BLaER1 (cell line): ENCODE measurements around the gene TMPRSS6.
A peak's percentile ranks its signal among the peaks of the same experiment; 100 is the strongest.

Experiments
- H3K27ac ChIP-seq: shearing (Covaris generic); formaldehyde crosslinking; 2 replicates; pipeline ENCODE4 v1.8.1; 2022
- H3K27me3 ChIP-seq: shearing (Covaris generic); formaldehyde crosslinking; 2 replicates; pipeline ENCODE4 v1.8.1; 2022
- H3K36me3 ChIP-seq: shearing (Covaris generic); formaldehyde crosslinking; 2 replicates; pipeline ENCODE4 v1.8.1; 2022
- H3K4me1 ChIP-seq: shearing (Covaris generic); formaldehyde crosslinking; 2 replicates; pipeline ENCODE4 v1.8.1; 2022
- H3K4me2 ChIP-seq: shearing (Covaris generic); formaldehyde crosslinking; 2 replicates; pipeline ENCODE4 v1.8.1; 2022
- H3K4me3 ChIP-seq: shearing (Covaris generic); formaldehyde crosslinking; 2 replicates; pipeline ENCODE4 v1.8.1; 2022
- H3K9ac ChIP-seq: shearing (Covaris generic); formaldehyde crosslinking; 2 replicates; pipeline ENCODE4 v1.8.1; 2022
- H3K9me3 ChIP-seq: shearing (Covaris generic); formaldehyde crosslinking; 2 replicates; pipeline ENCODE4 v1.8.1; 2022
- H4K20me1 ChIP-seq: shearing (Covaris generic); formaldehyde crosslinking; 2 replicates; pipeline ENCODE4 v1.8.1; 2022
- Cebpa-rat ChIP-seq: shearing (Covaris generic); IDR thresholded peaks from 2 replicates; pipeline ENCODE4 v1.8.1; 2022

TMPRSS6 gene

DNA sequence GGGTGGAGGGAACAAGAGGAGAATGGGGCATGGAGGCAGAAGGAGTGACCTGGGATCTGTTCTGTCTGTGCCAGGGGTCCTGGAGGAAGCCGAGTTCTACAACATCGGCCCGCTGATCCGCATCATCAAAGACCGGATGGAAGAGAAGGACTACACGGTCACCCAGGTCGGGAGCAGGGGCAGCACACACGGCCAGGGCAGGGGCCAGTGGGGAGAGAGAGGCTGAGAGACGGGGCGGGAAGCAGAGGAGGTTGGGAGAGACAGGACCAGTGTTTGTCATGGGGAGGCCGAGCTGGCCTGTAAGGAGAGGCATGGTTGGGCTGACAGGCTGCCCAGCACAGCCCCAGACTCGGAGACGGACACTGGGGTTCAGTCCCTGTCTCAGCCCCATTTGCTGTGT, 53.3 kb downstream of the TMPRSS6 start:
- Histone ChIP-seq H3K4me2 (no peak overlapping the region), H3K36me3 (peaks cover 67% of the 10 kb centered on the region)

DNA sequence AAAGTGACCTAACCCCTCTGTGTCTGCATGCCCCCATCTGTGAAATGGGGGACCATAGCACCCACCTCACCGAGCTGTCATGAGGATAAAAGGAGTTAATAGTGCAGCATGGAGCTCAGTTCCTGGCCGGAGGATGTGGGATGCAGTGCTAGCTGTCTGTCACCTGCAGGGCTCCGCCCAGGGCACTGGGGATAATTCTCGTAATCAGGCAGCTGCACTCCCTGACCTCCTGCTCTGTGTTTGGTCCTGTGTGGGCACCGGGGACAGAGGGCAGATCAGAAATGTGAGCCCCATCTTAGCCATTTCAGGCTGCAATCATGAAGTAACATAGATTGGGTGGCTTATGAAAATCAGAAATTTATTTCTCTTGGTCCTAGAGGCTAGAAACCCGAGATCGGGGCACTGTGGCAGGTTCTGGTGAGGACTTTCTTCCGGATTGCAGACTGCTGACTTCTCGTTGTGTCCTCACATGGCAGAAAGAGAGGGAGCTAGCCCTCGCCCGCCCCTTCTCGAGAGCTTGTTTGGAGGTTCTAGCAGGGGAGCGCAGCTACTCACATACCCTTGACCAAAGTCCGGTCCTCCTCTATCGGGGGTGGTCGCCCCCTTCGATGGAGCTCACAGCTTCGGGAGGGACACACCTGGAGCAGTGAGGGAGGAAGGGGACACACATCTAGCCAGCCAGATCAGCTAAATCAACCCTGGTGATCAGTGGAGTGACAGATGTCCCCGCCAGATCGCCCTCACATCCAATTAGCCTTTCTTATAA, 54.7 kb downstream of the TMPRSS6 start:
- H3K4me1 ChIP-seq: peaks cover 56% of the 10 kb centered on the region
- no peaks in the 10 kb centered on the region for H3K9me3 ChIP-seq
- 0 out of 2 replicates have a peak, but pooled peaks cover 25% of the 10 kb centered on the region for H4K20me1 ChIP-seq
- H3K9ac ChIP-seq: 0 out of 2 replicates have a peak overlapping the region, but pooled peaks have one; percentile 49
- H3K4me2 ChIP-seq: peak overlapping the region; percentile 93
- no peak overlapping the region for H3K27ac ChIP-seq
- H3K27me3 ChIP-seq: no peaks in the 10 kb centered on the region
- peaks cover 56% of the 10 kb centered on the region for H3K36me3 ChIP-seq
- no peak for TF ChIP-seq Cebpa-rat
- no peak overlapping the region for H3K4me3 ChIP-seq

More for the DNA sequence above, 53.3 kb downstream of the TMPRSS6 start:
- Histone ChIP-seq H3K27ac (no peak overlapping the region), H3K9me3 (no peaks in the 10 kb centered on the region), H3K4me1 (peaks cover 60% of the 10 kb centered on the region), H4K20me1 (0 out of 2 replicates have a peak, but pooled peaks cover 25% of the 10 kb centered on the region), H3K9ac (no peak overlapping the region), H3K27me3 (no peaks in the 10 kb centered on the region), H3K4me3 (no peak overlapping the region)
- no peak for TF ChIP-seq Cebpa-rat

DNA sequence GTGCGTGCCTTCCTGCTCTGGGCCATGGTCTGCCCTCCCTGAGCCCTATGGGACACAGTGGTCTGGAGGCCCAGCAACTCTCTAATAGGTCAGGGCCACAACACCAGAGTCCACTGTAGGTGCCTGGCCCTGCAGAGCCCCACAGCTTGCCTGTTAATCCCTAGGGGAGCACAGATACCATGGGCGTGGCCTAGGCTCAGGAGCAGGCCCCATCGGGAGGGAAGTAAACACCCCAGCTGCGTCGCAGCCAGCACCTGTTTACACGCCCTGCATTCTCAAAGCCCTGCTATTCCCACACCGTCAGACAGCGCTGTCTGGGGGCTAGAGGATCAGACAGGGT, 55.5 kb downstream of the TMPRSS6 start:
- Histone ChIP-seq H3K4me2 (peak overlapping the region; percentile 93), H3K27ac (no peak overlapping the region), H3K9ac (peak overlapping the region; percentile 49; the same call in 1 of the 2 replicates), H3K36me3 (peaks cover 49% of the 10 kb centered on the region), H3K27me3 (no peaks in the 10 kb centered on the region), H3K4me3 (no peak overlapping the region), H3K4me1 (peaks cover 51% of the 10 kb centered on the region), H4K20me1 (0 out of 2 replicates have a peak, but pooled peaks cover 25% of the 10 kb centered on the region), H3K9me3 (no peaks in the 10 kb centered on the region)
- no peak for TF ChIP-seq Cebpa-rat

DNA sequence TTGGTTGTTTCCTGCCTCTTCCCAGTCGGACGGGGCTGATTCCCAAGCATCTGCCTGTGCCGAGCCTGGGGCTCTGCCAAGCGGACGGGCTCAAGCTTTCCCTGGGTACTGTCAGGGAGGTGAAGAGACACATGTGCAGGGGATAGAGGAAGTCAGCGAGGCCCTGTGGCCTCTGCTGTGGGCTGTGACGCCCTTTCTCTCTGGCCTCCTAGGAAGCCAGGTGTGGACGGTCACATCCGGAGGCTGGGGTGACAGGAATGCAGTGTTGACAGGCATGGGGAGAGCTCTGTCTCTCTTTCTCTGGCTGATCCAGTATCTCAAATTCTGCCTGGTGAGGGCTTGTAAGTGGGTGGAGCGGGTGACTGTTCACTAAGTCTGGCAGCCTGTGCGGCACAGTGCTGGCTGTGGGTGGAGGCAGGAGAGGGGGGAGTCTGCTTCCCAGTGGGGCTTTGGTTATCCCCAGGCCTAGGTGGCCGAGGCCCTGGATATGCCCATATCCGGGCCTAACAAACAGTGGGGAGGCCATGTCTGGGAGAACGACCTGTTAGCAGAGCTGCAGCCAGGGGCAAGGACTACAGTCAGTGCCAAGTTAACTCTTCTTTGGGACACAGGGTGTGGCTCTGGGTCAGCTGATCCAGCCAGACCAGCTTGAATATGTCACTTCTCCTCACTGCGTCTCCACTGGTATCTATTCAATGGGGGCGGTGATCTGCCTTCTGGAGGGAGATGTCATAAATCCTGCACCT, 56.0 kb downstream of the TMPRSS6 start:
- H3K4me1 ChIP-seq: peaks cover 51% of the 10 kb centered on the region
- peaks cover 43% of the 10 kb centered on the region for H3K36me3 ChIP-seq
- 0 out of 2 replicates have a peak, but pooled peaks cover 25% of the 10 kb centered on the region for H4K20me1 ChIP-seq
- no peak for TF ChIP-seq Cebpa-rat
- no peak overlapping the region for H3K4me3 ChIP-seq
- H3K9ac ChIP-seq: peak overlapping the region; percentile 49; the same call in 1 of the 2 replicates
- no peaks in the 10 kb centered on the region for H3K27me3 ChIP-seq
- H3K4me2 ChIP-seq: peak overlapping the region; percentile 93
- H3K9me3 ChIP-seq: no peaks in the 10 kb centered on the region
- H3K27ac ChIP-seq: no peak overlapping the region; the same call in 1 of the 2 replicates

DNA sequence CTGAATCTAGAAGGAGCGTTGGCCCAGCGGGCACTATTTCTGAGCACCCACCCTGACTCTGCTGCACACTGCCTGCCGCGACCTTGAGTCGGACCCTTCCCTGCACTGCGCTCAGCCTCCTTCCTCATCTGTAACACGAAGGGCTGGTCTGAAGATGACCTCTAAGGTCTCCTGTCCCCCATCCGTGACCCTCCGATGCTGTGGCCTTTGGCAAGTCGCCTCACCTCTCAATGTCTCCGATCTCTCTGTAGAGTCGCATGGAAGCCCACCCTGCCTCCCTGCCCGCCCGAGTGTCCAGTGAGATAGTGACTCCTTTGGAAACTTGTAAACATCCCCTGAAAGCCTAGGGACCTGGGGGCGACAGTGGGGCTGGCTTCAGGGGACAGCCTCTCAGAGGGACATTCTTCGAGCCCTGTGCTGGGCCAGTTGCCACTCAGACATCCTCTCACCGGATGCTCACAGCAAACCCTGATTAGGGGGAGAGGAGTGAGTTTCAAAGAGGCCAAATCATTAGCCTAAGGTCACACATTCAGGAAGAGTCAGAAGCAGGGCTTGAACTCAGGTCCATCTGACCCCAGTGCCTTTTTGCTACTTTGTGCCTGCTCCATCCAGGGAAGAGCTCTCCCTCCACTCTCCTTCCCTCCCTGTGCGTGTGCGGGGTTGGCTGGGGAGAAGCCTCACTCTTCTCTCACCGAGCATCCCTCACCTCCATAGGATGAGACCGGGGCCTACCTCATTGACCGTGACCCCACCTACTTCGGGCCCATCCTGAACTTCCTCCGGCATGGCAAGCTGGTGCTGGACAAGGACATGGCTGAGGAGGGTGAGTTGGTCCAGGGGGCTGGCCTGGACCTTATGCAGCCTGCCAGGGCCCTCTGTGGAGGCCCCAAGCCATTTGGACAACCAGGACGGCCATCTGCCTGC, 56.9 kb downstream of the TMPRSS6 start:
- Histone ChIP-seq H3K4me1 (peaks cover 51% of the 10 kb centered on the region), H3K4me3 (peak overlapping the region; percentile 88), H3K4me2 (peak overlapping the region; percentile 93), H3K36me3 (peaks cover 35% of the 10 kb centered on the region), H3K27me3 (no peaks in the 10 kb centered on the region), H3K9me3 (no peaks in the 10 kb centered on the region), H3K9ac (peak overlapping the region; percentile 79), H4K20me1 (0 out of 2 replicates have a peak, but pooled peaks cover 25% of the 10 kb centered on the region), H3K27ac (no peak overlapping the region; the same call in 1 of the 2 replicates)
- no peak for TF ChIP-seq Cebpa-rat

DNA sequence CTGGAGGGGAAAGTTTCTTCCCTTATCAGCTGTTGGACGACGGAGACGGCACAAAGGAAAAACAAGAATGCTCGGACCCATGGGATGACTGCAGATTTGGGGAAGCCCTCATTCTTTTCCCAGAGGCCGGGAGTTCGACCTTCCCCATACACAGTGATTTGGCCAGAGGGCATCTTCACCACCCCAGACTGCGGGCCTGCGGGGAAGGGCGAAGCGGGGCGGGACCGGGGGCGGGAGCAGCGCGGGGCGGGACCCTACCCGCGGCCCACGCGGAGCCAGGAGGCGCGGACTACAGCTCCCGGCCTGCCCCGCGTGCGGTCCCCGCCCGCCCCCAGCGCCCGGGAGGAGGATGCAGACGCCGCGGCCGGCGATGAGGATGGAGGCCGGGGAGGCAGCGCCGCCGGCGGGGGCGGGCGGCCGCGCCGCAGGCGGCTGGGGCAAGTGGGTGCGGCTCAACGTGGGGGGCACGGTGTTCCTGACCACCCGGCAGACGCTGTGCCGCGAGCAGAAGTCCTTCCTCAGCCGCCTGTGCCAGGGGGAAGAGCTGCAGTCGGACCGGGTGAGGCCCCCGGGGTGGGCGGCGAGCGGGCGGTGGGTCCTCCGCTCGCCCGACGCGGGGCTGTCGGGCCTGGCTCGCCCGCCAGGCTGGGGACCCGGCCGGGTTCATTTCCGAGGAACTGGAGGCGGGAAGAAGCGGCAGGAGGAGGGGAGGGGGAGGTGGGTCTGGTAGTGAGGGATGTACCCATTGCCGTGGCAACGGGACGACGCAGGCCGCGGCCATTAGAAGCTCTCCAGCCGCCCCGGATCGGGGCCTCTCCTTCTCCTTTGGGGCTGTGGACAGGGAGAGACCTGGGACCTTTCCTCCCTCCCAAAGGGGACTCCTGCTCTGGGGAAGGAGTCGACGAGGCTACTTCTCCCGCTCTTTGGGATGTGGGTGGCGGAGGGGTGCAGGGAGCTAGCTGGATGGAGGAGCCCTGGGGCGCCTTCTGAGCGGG, 57.8 kb downstream of the TMPRSS6 start, which contains the start of gene KCTD17:
Gene KCTD17 (plus strand): TSS at position 352 of the 995 bp plus-strand sequence. CDS start 19 bp downstream, at position 371.
- peaks cover 26% of the 10 kb centered on the region for H3K36me3 ChIP-seq
- peak within 1 kb of the TSS; percentile 93 for H3K4me2 ChIP-seq
- H3K9me3 ChIP-seq: no peaks in the 10 kb centered on the region
- H3K4me3 ChIP-seq: peak within 1 kb of the TSS; percentile 88
- H3K4me1 ChIP-seq: peaks cover 61% of the 10 kb centered on the region
- H4K20me1 ChIP-seq: 0 out of 2 replicates have a peak, but pooled peaks cover 25% of the 10 kb centered on the region
- H3K9ac ChIP-seq: peak within 1 kb of the TSS; percentile 79
- TF ChIP-seq Cebpa-rat: no peak
- peak within 1 kb of the TSS; percentile 73 for H3K27ac ChIP-seq
- H3K27me3 ChIP-seq: no peaks in the 10 kb centered on the region

DNA sequence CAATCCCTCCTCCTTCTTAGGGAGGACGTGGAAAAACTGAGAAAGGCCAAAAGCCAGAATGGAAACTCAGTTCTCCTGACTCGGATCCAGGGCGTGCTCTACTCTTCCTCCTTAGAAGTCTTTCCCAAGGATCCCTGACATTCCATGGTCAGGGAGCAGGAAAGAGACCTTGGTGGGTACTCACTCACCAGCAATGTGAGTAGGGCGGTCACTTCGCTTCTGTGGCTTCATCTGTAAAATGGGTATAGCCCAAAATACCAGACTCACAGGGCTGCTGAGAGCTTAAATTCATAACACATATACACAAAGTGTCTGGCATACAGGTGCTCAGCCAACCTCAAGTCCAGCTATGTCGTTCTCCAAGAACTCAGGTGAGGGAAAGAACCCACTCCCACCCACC, 58.6 kb downstream of the TMPRSS6 start:
- Histone ChIP-seq H4K20me1 (0 out of 2 replicates have a peak, but pooled peaks cover 25% of the 10 kb centered on the region), H3K27me3 (no peaks in the 10 kb centered on the region), H3K4me2 (peak overlapping the region; percentile 93), H3K27ac (no peak overlapping the region; the same call in 1 of the 2 replicates), H3K4me1 (peaks cover 68% of the 10 kb centered on the region), H3K9me3 (no peaks in the 10 kb centered on the region), H3K4me3 (no peak overlapping the region), H3K36me3 (peaks cover 18% of the 10 kb centered on the region), H3K9ac (no peak overlapping the region)
- no peak for TF ChIP-seq Cebpa-rat

DNA sequence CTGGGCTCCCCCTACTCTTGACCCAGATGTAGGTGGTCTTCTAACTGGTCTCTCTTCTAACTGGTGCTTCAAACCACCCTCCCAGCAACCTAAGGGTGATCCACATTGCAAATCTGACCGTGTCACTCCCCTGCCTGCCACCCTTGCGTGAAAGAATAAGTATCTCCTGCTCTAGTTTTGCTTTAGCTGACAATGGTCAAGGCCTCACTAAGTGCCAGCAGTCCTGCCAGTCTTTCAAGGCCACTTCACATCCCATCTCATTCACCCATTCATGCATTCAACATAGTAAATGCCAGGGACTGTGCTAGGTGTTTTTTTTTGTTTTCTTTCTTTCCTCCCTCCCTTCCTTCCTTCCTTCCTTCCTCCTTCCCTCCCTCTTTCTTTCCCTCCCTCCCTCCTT, 60.3 kb downstream of the TMPRSS6 start:
- no peak overlapping the region for H3K4me3 ChIP-seq
- peaks cover 68% of the 10 kb centered on the region for H3K4me1 ChIP-seq
- no peaks in the 10 kb centered on the region for H3K9me3 ChIP-seq
- H4K20me1 ChIP-seq: 0 out of 2 replicates have a peak, but pooled peaks cover 21% of the 10 kb centered on the region
- no peak overlapping the region for H3K9ac ChIP-seq
- H3K27ac ChIP-seq: no peak overlapping the region
- H3K27me3 ChIP-seq: no peaks in the 10 kb centered on the region
- TF ChIP-seq Cebpa-rat: no peak
- no peak overlapping the region for H3K4me2 ChIP-seq
- peaks cover 4% of the 10 kb centered on the region; the same call in 1 of the 2 replicates for H3K36me3 ChIP-seq
